GM18861 (cell line): ENCODE data around the gene PFKM.

Experiments used
- ATAC-seq: cut with Tn5 transposase; IDR thresholded peaks from one replicate; pipeline ENCODE4 v1.9.1; 2021; ENCODE audit not compliant: unreplicated experiment

Gene PFKM

DNA sequence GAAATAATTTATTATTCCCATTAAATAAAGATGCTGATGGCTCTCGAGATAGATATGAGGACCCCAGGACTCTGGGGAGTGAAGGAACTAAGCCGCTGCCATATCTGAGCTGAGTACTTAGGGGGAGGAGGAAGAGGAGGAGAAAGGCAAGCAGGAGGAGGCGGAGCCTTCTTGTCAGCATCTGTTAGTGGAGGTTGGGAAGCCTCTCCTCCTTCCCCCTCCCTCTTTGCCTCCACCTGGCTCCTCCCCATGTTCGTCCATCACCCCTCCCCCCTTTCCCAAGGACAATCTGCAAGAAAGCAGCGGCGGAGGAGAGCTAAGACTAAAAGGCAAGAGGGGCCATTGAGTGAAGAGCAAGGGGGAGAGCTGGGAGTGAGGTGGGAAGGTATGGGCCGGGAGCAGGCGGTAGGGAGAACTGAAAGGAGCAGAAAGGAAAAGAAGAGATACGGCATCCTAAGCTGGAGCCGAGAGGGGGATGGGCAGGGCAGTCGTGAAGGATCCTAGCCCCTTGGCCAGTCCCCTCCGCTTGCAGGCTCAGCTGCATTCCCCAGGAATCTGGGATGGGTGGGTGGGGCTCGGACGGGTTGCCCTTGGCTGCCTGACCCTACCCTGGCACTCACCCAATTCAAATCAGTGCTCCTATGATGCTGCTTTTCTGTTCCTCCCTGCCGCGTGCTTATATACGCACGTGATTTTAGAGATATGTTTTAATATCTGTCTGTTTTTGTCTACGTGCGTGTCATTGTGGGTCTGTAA is at the start of gene PFKM:
Gene PFKM (plus strand): TSS at position 287 of the 756 bp plus-strand sequence. CDS start 3,411 bp downstream, outside the sequence.
- ATAC-seq, result peak; percentile 98

DNA sequence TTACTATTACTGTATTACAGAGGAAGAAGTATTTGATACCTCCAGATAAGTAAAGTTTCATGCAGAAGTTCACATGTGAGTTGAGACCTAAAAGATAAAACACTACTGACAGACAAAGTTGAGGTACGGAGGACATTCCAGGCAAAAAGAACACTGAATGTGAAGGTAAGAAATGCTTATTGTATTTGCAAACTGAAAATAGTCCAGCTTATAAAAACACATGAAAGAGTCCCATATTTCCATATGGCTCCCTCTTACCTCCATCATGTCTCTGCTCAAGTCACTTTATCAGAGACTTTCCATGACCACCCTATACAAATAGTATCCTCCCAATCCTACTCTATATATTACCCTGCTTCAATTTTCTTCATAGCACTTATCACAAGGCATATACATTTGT is 49.1 kb upstream of the PFKM start:
- no peak for ATAC-seq

DNA sequence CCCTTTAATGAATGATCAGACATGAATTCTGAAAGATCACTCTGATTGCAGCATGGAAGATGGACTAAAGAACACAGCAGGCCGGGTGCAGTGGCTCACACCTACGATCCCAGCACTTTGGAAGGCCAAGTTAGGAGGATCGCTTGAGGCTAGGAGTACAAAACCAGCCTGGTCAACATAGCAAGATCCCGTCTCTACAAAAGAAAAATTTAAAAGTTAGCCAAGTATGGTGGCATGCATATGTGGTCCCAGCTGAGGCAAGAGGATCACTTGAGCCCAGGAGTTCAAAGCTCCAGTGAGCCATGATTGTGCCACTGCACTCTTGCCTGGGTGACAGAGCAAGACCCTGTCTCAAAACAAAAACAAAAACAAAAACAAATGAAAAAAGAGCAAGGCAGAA is 48.4 kb upstream of the PFKM start:
- no peak for ATAC-seq

DNA sequence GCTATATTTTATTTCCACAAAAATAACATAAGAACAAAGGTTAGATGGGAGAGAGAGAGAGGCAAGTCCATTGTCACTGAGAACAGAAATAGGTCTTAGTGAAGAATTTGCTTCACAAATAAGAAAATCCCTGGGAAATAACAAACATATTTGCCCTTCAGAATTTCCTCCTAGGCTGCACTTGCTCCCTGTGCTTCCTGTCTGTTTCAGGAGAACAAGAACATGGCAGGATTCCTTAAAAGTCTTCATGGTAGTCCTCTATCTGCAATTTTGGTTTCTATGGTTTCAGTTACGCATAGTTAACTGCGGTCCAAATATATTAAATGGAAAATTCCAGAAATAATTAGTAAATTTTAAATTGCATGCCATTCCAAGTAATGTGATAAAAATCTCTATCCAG is 47.4 kb upstream of the PFKM start:
- ATAC-seq, result no peak

DNA sequence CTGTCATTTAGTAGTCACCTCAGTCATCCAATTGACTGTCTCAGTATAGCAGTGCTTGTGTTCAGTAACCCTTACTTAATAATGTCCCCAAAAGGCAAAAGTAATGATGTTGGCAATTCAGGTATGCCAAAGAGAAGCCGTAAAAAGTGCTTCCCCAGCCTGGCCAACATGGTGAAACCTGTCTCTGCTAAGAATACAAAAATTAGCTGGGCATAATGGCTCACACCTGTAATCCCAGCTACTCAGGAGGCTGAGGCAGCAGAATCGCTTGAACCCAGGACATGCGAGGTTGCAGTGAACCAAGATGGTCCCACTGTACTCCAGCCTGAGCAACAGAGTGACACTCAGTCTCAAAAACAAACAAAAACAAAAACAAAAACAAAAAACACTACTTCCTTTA is 46.9 kb upstream of the PFKM start:
- ATAC-seq, result no peak

DNA sequence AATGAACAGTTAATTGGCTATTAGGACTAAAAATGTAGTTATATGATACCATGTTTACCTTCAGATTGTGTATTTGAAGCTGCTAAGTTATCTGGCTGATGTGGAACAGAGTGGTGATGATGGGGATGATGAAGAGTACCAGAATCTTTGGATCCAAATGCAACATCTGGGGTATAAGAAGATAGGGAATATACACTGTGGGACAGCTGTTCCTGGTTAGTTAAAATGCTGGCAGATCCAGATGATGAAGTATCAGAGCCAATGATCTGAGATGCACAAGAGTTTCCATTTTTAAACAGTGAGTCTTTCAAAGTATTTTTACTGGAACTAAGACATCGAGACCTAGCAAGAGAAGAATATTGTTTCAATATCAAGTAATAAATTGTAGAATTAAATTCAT is 44.9 kb upstream of the PFKM start:
- ATAC-seq, result no peak

DNA sequence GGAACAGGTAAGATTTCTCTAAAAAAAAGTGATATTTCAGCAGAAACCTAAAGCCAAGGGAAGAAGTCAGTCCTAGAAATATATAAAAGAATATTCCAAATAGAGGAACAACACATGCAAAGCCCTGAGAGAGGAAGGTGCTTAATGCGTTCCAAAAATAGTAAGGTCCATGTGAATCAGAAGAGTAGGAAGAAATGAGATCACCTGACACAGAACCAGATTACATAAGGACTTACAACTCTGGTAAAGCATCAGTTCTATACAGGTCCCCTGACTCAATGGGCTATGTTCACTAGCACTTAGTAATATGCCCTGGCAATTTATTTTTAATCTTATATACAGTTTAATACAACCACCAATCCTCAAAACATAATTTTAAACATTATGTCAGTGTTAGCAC is 43.3 kb upstream of the PFKM start:
- ATAC-seq, result no peak

DNA sequence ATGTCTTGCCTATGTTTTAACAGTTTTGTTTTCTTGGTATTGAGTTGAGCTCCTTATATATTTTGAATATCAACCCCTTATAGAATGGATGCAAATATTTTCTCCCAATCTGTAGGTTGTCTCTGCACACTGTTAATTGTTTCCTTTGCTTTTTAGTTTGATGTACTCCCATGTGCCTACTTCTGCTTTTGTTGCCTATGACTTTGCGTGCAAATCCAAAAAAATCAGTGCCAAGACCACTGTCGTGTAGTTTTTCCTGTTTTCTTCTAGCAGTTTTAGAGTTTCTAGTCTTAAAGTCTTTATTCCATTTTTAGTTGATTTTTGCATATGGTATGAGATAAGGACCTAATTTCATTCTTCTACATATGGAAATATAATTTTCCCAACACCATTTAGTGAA is 42.1 kb upstream of the PFKM start:
- ATAC-seq, result no peak

DNA sequence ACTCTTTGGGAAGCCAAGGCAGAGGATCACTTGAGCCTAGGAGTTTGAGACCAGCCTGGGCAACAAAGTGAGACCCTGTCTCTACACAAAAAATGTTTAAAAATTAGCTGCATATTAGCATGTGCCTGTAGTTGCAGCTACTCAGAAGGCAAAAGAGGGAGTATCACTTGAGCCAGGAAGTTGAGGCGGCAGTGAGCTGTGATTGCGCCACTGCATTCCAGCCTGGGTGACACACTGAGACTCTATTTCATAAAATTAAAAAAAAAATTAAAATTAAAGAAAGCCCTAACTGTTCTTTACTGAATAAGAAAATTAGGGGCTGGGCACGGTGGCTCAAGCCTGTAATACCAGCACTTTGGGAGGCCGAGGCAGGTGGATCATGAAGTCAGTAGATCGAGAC is 40.3 kb upstream of the PFKM start:
- no peak for ATAC-seq

DNA sequence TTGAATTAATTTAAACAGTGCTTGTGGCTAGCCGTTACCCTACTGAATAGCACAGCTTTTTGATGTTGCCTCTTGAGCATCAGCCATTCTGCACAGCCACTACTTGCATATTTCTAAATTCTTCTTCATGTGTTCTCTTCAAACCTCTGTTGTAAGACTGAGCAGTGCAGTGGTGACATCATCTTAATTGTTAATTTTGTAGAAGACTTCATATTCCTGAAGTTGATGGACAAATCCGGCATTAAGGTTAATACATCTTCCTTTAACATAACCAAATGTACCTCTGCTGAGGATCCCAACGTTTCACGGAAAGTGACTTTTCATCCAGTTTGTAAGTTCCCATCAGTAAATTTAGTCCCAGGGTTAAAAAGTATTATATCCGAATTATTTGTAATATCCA is 38.9 kb upstream of the PFKM start:
- no peak for ATAC-seq

DNA sequence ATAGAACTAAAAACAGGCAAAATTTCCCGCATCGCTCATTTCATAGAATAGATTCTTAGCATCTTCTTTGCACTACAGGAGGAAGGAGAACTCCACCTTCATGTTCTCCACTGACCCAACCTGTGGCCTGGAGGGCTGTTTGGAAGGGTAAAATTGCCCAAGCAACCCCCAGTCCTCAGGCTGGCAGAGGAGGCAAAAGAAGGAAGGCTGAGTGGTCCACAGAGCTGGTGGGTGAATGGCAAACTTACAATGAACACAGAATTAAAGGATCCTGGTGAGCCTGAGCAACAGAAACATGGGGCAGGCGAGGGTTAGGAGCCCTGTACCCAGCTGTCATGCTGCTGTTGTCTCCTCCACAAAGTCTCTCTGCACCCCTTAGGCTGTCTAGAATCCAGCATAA is 38.3 kb upstream of the PFKM start:
- no peak for ATAC-seq

DNA sequence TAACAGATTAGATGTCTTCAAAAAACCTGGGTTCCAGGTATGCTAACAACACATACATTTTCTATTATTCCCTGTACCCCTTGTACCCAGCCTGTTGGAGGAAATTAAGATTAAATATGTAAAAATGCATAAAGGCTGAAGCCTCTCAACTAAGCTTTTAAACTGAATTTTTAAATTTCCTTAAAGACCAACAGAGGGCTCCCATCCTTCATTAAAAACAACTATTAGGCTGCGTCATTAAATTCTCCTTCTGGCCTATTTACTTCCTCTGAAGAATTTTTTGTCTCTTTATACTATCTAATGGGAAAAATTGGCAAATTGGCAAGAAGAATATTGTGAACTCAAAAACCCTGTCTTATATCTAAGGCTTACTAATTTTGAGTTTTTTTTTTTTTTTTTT is 35.1 kb upstream of the PFKM start:
- ATAC-seq, result no peak

DNA sequence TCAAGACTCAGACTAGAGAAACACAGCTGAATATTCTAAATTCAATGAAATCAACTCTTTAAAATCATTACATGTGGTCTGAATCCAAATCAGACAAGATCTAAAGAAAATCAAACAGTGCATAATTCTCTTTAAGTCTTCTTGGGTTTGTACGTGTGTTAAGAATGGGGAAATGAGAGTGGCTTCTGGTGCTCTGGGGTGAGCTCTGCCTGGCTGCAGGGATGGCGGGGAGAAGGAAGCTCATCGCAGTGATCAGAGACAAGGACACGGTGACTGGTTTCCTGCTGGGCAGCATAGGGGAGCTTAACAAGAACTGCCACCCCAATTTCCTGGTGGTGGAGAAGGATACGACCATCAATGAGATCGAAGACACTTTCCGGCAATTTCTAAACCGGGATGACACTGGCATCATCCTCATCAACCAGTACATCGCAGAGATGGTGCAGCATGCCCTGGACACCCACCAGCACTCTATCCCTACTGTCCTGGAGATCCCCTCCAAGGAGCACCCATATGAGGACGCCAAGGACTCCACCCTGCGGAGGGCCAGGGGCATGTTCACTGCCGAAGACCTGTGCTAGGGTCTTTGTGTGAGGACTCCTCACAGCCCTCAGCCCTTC is 34.2 kb upstream of the PFKM start:
- no peak for ATAC-seq

DNA sequence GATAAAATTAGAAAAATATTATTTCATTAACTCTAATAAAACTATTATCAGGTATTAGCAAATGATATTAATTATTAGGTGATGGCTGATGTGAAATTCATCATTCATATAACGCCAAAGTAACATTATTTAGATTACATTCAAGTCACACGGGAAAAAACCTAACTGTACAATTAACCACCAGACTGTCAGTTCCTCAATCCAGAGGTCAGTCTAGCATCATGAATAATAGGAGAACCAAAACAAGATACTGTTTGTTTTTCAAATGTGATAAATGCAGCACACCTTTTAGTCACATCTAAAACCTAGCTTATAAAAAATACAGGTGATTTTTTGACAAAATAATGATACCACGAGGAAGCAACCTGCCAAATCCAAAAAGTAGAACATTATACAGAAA is 32.8 kb upstream of the PFKM start:
- no peak for ATAC-seq

DNA sequence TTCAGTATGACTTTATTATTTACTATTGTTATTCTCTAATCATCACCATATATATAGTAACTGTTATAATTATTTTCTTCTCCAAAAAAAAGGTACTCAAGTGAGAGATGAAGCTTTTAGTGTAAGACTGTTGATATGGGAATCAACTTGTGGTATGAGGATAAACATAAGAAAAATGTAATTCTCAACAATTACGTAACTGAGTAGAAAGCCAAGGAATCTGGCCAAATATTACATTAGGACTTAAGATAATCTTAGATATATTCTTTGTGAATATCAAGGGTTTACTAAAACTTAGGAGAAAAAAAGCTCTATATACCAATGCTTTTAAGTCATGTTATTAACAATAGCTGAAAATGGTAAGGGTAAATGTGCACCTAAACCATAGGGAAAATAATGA is 26.6 kb upstream of the PFKM start:
- ATAC-seq, result no peak

DNA sequence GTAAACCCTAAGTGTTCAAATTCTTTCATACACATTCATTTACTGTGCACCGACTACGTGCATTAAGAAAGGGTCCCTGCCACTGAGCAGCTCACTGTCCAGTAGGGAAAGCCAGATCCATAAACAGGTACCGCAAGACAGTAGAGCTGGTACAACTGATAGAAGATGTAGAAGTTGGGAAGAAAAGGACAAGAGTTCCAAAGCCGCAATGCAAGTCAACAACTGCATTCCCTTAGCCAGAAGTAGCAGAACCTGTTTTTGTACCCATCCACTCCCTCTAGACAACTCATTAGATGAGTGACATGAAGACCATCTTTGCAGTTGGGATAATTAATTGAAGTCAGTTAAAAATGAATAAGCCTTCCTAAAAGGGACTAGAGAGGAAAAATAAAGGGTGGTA is 14.6 kb upstream of the PFKM start:
- no peak for ATAC-seq

DNA sequence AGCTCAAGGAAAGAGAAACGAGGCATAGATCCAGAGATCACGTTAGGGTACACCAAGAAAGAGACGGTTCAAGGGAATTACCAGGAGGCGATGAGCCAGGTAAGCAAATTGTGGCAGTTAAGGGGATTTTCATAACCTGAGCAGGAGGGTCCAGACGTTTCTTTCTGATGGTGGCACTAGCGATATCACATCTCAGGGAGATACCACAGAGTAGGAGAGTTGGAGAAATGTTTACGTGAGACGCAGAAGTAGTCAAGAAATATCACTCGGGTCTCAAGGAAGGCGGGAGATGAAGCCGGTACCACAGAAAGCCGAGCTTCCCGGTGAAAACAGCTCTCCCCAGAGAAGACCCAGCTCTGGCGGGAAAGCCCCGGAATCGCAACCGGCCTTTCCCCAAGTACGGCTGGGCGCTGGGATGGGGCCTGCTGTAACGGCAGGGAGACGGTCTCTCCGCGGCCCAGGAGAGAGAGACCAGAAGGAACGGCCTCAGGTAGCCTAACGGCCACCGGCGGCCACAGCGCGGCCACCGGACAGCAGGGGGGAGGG is 13.8 kb upstream of the PFKM start:
- peak; percentile 25 for ATAC-seq

DNA sequence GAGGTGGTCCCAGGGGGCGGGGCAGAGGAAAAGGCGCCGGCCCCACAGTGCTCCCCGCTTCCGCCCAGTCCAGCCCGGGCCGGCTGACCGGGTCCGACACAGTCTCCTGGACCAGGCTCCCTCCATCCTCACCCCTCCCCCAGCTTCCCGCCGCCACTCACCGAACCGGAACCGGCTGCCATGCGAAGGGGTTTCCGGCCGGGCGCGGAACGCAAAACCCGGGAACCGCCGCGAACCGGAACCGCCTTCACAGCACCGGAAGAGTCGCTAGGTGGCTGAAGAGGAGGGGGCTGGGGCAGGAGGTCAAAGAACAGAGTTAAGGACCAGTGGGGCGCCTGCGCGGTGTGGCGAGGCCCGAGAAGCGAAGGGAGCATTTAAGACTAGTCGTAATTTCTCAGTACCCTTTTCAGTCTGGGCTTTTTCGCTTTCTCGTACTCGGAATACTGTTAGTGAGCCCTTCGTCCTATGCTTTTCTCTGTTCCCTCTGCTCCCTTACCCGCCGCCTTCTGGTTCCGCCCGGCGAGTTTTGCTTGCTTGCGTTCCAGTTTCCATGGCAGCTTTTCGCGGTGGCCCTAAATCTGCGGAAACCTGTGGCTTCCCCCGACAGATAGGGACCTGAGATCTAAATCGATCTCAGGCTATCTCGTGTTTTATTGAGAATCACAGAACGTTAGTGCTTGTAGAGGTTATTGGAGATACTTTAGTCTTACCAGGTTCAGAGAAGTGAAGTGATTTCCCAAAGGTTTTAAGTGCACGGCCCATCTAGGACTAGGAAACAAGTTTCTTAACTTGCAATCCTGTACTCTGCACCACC is 13.1 kb upstream of the PFKM start, which contains the start of gene SENP1:
Gene SENP1 (minus strand): TSS at position 213 of the 814 bp plus-strand sequence. CDS start 4,607 bp downstream, outside the sequence.
- peak; percentile 53 for ATAC-seq

DNA sequence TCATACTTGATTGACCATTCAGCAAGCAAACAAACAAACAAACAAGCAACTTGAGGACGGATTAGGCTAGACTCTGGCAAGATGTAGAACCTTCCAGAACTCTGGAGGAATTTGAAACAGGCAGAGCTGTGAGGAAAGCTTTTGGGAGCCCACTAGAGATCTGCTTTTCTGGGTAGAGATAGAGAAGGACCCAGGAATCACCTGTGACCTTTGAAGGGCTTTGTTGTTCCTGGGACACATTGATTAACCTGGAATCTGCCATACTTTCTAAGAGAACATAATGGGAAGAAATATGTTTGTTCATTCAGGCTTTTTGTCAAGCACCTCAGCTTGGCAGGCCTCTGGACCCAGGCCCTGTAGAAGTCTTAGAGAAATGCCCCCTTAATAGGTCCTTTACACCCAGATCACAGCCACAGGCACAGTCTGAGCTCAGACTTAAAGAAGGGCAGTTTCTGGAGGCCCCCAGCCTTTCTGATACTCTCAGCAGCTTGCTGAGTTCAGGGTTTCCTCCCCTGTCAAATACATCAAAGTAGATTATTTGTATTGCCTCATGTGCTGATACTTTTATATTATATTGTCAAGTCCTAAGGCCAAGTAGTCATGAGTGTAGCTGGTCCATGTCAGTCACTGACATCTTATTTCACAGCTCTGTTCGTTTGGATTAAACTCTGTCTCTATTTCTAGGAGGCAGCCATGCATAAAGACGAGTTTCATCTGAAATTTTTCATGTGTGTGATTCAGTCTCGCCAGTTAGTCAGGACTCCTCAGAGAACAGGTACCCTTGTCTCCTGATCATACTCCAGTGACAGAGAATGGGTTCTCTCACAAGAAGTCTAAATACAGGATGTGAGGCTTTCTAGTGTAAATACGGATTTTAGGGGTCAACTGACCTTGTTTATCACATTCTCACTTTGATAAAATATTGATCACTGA is 12.2 kb upstream of the PFKM start:
- no peak for ATAC-seq

DNA sequence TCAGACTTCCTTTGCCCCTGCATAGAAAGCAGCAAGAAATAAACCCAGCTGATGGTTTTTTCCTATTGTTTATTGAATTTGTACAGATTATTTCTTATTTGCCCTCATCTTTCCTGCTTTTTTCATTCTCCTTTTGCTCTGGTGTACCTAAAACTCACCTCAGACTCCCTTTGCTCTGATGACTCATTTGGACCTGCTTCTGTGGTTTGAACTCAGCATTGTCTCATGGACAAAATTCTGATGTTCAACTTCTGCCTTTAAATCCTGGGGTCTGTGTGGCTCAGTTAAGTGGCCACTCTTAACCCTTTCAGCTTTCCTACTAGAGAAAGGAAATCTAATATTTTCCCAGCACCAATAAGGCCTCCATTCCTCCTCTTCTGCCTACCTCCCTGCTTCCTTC is 9.7 kb upstream of the PFKM start:
- ATAC-seq, result no peak
